AG04449 (cell line): Measurements from ENCODE around the gene GRXCR2.

Experiments used
- CTCF ChIA-PET: fragments of 350-600 bp; formaldehyde crosslinking; extraction: SDS; loops from one replicate; lab custom pipeline; 2021; ENCODE audit warnings: antibody characterized with exemption; lab: Yijun Ruan, JAX
- POLR2A ChIA-PET: fragments of 400-600, 350-600 bp; formaldehyde crosslinking; extraction: SDS; loops from one replicate; lab custom pipeline; 2020; ENCODE audit warnings: antibody characterized with exemption, inconsistent platforms; lab: Yijun Ruan, JAX
- DNase-seq: peaks from one replicate; pipeline ENCODE4 v3.0.0-alpha.2; 2010; ENCODE audit warnings: low read depth, low spot score
- H3K4me3 ChIP-seq: 2 replicates; pipeline ENCODE4 v1.5.1; 2011; ENCODE audit warnings: low read depth, mild to moderate bottlenecking, control low read depth, low read length
- CTCF ChIP-seq: IDR thresholded peaks from one replicate; pipeline ENCODE4 v1.5.1; 2011; ENCODE audit warnings: mild to moderate bottlenecking, moderate library complexity, low read length, control low read depth, inconsistent platforms; ENCODE audit not compliant: insufficient read depth; ENCODE audit errors: missing control alignments

The GRXCR2 gene

GRCh38 chr5:145818604-145819003, 54.2 kb downstream of the GRXCR2 start:
- POLR2A ChIA-PET: no interaction called here
- CTCF ChIA-PET: no interaction called here

GRCh38 chr5:145812877-145813276, 59.9 kb downstream of the GRXCR2 start:
- DNase-seq: no peak
- H3K4me3 ChIP-seq: no peak overlapping the region
- ChIA-PET POLR2A (no interaction called here), CTCF (interaction anchor here (0.6 to 10.6 kb wide), 18 partner anchors 12 to 1617 kb away, joined by 3 to 95 read pairs (median 4); no protein-coding TSS in a partner anchor)
- TF ChIP-seq CTCF: no peak

More at GRCh38 chr5:145818604-145819003, 54.2 kb downstream of the GRXCR2 start:
- no peak for DNase-seq
- H3K4me3 ChIP-seq: no peak overlapping the region
- TF ChIP-seq CTCF: no peak

- CTCF ChIA-PET: interaction anchor here (0.6 to 10.6 kb wide), 15 partner anchors 11 to 1617 kb away, joined by 3 to 95 read pairs (median 4); no protein-coding TSS in a partner anchor
- H3K4me3 ChIP-seq: no peak overlapping the region
- peak; percentile 25 for TF ChIP-seq CTCF
- POLR2A ChIA-PET: no interaction called here
- no peak for DNase-seq
These were observed 60.8 kb downstream of the GRXCR2 start for GRCh38 chr5:145811834-145812625.
